ENCODE results near the gene PTF1A.

- TF ChIP-seq CTCF (IDR thresholded peaks at IDR 0.05): no peak
- TF ChIP-seq POLR2A (IDR thresholded peaks at IDR 0.05): no peak
Measured at GRCh38 chr10:23157691-23158369, 34.3 kb upstream of the PTF1A start.

Data from esophagus squamous epithelium (tissue), 4 donors.